ENCODE data around the gene UBQLN4. TPM values are rescaled to one million over a fixed set of nuclear protein-coding genes. Genes with fewer than 3 reads are reported as not detected.
A peak's percentile ranks its signal among the peaks of the same experiment; 100 is the strongest.

The UBQLN4 gene
- total RNA-seq, 2 donors from 2014 or later = 23.2 to 43.4 TPM

GRCh38 chr1:155989242-155990004 lies 64.2 kb downstream of the UBQLN4 start:
- peak overlapping the region; percentile 13 for H3K27ac ChIP-seq
- peaks cover 3% of the 10 kb centered on the region for H3K4me1 ChIP-seq
- no peaks in the 10 kb centered on the region for H3K36me3 ChIP-seq
- peak overlapping the region; percentile 17 for H3K4me3 ChIP-seq
- intact Hi-C loops (cut with DNase I) = loop anchor here (2.0 kb wide), 1 partner anchor 53 kb away; no protein-coding TSS in a partner anchor
- peak overlapping the region; percentile 51 to 58 for H3K9ac ChIP-seq (ENCODE audit: low read depth in 2 of 2, low read length in 2 of 2)
- DNase-seq = peak; percentile 72
- peak; percentile 99 for TF ChIP-seq CTCF (IDR thresholded peaks at IDR 0.05)
- no peaks in the 10 kb centered on the region for H3K27me3 ChIP-seq
- H3K9me3 ChIP-seq = no peaks in the 10 kb centered on the region

Other genes with a start within 250 kb of the UBQLN4 start
- gene GON4L, start 196.6 kb downstream of the UBQLN4 start, total RNA-seq = 10 to 100 TPM; 33.3 to 34.7 TPM
- gene SYT11, start 194.2 kb downstream of the UBQLN4 start, total RNA-seq = 1 to 10 TPM; 1.2 to 4.6 TPM
- gene RIT1, start 142.4 kb downstream of the UBQLN4 start, total RNA-seq = 10 to 100 TPM; 14.6 to 51.7 TPM
- 10 to 100 TPM; 42.5 to 56.0 TPM for gene KHDC4, start 119.4 kb downstream of the UBQLN4 start, total RNA-seq
- 1 to 10 TPM; 4.2 to 4.6 TPM for gene RXFP4, start 112.2 kb downstream of the UBQLN4 start, total RNA-seq
- 10 to 100 TPM; 91.9 to 92.6 TPM for gene ARHGEF2, start 75.3 kb downstream of the UBQLN4 start, total RNA-seq
- gene SSR2, start 32.8 kb downstream of the UBQLN4 start, total RNA-seq = 100 to 1,000 TPM; 204 to 208 TPM
- gene LAMTOR2, start 984 bp upstream of the UBQLN4 start, total RNA-seq = 10 to 100 TPM; 69.4 to 83.9 TPM
- 100 to 1,000 TPM; 213 TPM for gene RAB25, start 7.4 kb upstream of the UBQLN4 start, total RNA-seq
- gene MEX3A, start 28.7 kb upstream of the UBQLN4 start, total RNA-seq = 1 to 10 TPM; 1.6 to 3.7 TPM
- 100 to 1,000 TPM; 414 to 610 TPM for gene LMNA, start 60.9 kb upstream of the UBQLN4 start, total RNA-seq
- gene SEMA4A, start 99.8 kb upstream of the UBQLN4 start, total RNA-seq = 1 to 10 TPM; 4.5 to 5.6 TPM
- gene SLC25A44, start 140.3 kb upstream of the UBQLN4 start, total RNA-seq = 10 to 100 TPM; 23.6 to 26.8 TPM
- 10 to 100 TPM; 44.4 to 49.4 TPM for gene PMF1, start 159.2 kb upstream of the UBQLN4 start, total RNA-seq
- gene BGLAP, start 188.4 kb upstream of the UBQLN4 start, total RNA-seq = 1 to 10 TPM; 1.2 to 2.2 TPM
- gene PAQR6, start 194.3 kb upstream of the UBQLN4 start, total RNA-seq = 1 to 10 TPM; 1.1 to 2.9 TPM
- gene SMG5, start 229.0 kb upstream of the UBQLN4 start, total RNA-seq = 100 to 1,000 TPM in 1 of 2 donors, 10 to 100 TPM in 1; 65.2 to 107 TPM
- gene TMEM79, start 230.5 kb upstream of the UBQLN4 start, total RNA-seq = 1 to 10 TPM; 2.9 to 7.0 TPM
- gene GLMP, start 241.9 kb upstream of the UBQLN4 start, total RNA-seq = 10 to 100 TPM; 31.8 to 46.2 TPM
- gene VHLL, start 245.5 kb upstream of the UBQLN4 start, total RNA-seq = not detected

All from colonic mucosa (tissue), 4 donors.